ENCODE results near the gene FOXP1. TPM values are rescaled to one million over a fixed set of nuclear protein-coding genes. Genes with fewer than 3 reads are reported as not detected.

The FOXP1 gene
- total and polyA plus RNA-seq, 5 experiments from 2014 or later: 280 to 443 (median 382) TPM

GRCh38 chr3:71101626-71102025, 481.9 kb downstream of the FOXP1 start:
- DNase-seq (no peak), ATAC-seq (no peak)
- Mint-ChIP-seq H3K27ac (peak overlapping the region; percentile 54 to 91 (median 82)), H3K4me1 (peaks cover 53 to 95% (median 92%) of the 10 kb centered on the region in 4 donors), H3K4me3 (peak overlapping the region in 7 of 10 donors; percentile 4 to 68 (median 48)), H3K27me3 (no peaks in the 10 kb centered on the region), H3K9me3 (no peaks in the 10 kb centered on the region), H3K36me3 (peaks cover 17 to 84% (median 22%) of the 10 kb centered on the region in 3 donors)
- POLR2A ChIA-PET: interaction anchor here (0.7 to 1.2 kb wide), 4 partner anchors 9 to 1520 kb away, joined by 3 to 4 read pairs (median 4); no protein-coding TSS in a partner anchor

- no peak for DNase-seq
- Mint-ChIP-seq H3K27me3 (no peaks in the 10 kb centered on the region), H3K36me3 (peaks cover 20 to 84% (median 22%) of the 10 kb centered on the region in 3 donors), H3K4me3 (peak overlapping the region in 8 of 10 donors; percentile 23 to 68 (median 50)), H3K4me1 (peaks cover 55 to 97% (median 94%) of the 10 kb centered on the region in 4 donors), H3K9me3 (no peaks in the 10 kb centered on the region), H3K27ac (peak overlapping the region; percentile 72 to 91 (median 84))
- POLR2A ChIA-PET: interaction anchor here (0.6 to 1.1 kb wide), 3 partner anchors 8 to 33 kb away, joined by 3 to 4 read pairs (median 4); no protein-coding TSS in a partner anchor
- ATAC-seq: no peak
Measured at GRCh38 chr3:71101014-71101413, 482.5 kb downstream of the FOXP1 start.

- DNase-seq: no peak
- ATAC-seq: peak; percentile 57 to 73
- no peaks in the 10 kb centered on the region for H3K27me3 Mint-ChIP-seq
- peaks cover 52 to 97% (median 93%) of the 10 kb centered on the region in 4 donors for H3K4me1 Mint-ChIP-seq
- H3K4me3 Mint-ChIP-seq: peak overlapping the region in 8 of 10 donors; percentile 23 to 68 (median 54)
- H3K27ac Mint-ChIP-seq: peak overlapping the region; percentile 72 to 91 (median 84)
- POLR2A ChIA-PET: interaction anchor here (0.6 kb wide), 1 partner anchor 32 kb away, joined by 4 read pairs; no protein-coding TSS in a partner anchor
- H3K36me3 Mint-ChIP-seq: peaks cover 26 to 87% (median 27%) of the 10 kb centered on the region in 3 donors
- H3K9me3 Mint-ChIP-seq: no peaks in the 10 kb centered on the region
Measured at GRCh38 chr3:71099997-71100719, 483.4 kb downstream of the FOXP1 start.

GRCh38 chr3:71097557-71097956, 486.0 kb downstream of the FOXP1 start:
- POLR2A ChIA-PET: no interaction called here
- Mint-ChIP-seq H3K27ac (peak overlapping the region in 7 of 10 donors; percentile 20 to 75 (median 69)), H3K4me3 (peak overlapping the region in 1 of 10 donors; percentile 20), H3K9me3 (no peaks in the 10 kb centered on the region), H3K27me3 (no peaks in the 10 kb centered on the region), H3K4me1 (peaks cover 44 to 92% (median 90%) of the 10 kb centered on the region in 4 donors), H3K36me3 (peaks cover 25 to 79% (median 28%) of the 10 kb centered on the region in 3 donors)
- no peak for ATAC-seq
- no peak for DNase-seq

GRCh38 chr3:71095511-71096291, 487.8 kb downstream of the FOXP1 start:
- POLR2A ChIA-PET: no interaction called here
- Mint-ChIP-seq H3K27me3 (no peaks in the 10 kb centered on the region), H3K4me3 (peak overlapping the region in 1 of 10 donors; percentile 2), H3K4me1 (peaks cover 38 to 90% (median 87%) of the 10 kb centered on the region in 4 donors), H3K9me3 (no peaks in the 10 kb centered on the region), H3K36me3 (peaks cover 24 to 68% (median 28%) of the 10 kb centered on the region in 3 donors), H3K27ac (peak overlapping the region in 9 of 10 donors; percentile 11 to 74 (median 51))
- ATAC-seq: no peak
- no peak for DNase-seq

GRCh38 chr3:71094658-71095209, 488.8 kb downstream of the FOXP1 start:
- peaks cover 36 to 90% (median 87%) of the 10 kb centered on the region in 4 donors for H3K4me1 Mint-ChIP-seq
- peak overlapping the region; percentile 35 to 83 (median 60) for H3K27ac Mint-ChIP-seq
- H3K36me3 Mint-ChIP-seq: peaks cover 22 to 69% (median 24%) of the 10 kb centered on the region in 3 donors
- H3K9me3 Mint-ChIP-seq: no peaks in the 10 kb centered on the region
- H3K4me3 Mint-ChIP-seq: peak overlapping the region in 5 of 10 donors; percentile 23 to 67 (median 40)
- no peak for DNase-seq
- H3K27me3 Mint-ChIP-seq: no peaks in the 10 kb centered on the region
- no peak for ATAC-seq
- POLR2A ChIA-PET: no interaction called here

- Mint-ChIP-seq H3K9me3 (peaks cover 0 to 2% (median 0%) of the 10 kb centered on the region in 9 donors), H3K4me3 (peak overlapping the region in 9 of 10 donors; percentile 20 to 57 (median 44)), H3K27ac (peak overlapping the region; percentile 36 to 92 (median 82)), H3K36me3 (peaks cover 26 to 57% (median 33%) of the 10 kb centered on the region in 3 donors), H3K4me1 (peaks cover 49 to 91% (median 88%) of the 10 kb centered on the region in 4 donors), H3K27me3 (no peaks in the 10 kb centered on the region)
- DNase-seq: no peak
- ATAC-seq: peak; percentile 33 to 69
- POLR2A ChIA-PET: interaction anchor here (0.9 to 1.6 kb wide), 3 partner anchors 9 to 15 kb away, joined by 3 to 5 read pairs (median 4); no protein-coding TSS in a partner anchor
Measured at GRCh38 chr3:71092665-71093064, 490.9 kb downstream of the FOXP1 start.

- peaks cover 0 to 3% (median 0%) of the 10 kb centered on the region in 9 donors for H3K9me3 Mint-ChIP-seq
- H3K4me3 Mint-ChIP-seq: peak overlapping the region in 6 of 10 donors; percentile 4 to 74 (median 22)
- peaks cover 14 to 44% (median 21%) of the 10 kb centered on the region in 3 donors for H3K36me3 Mint-ChIP-seq
- DNase-seq (no peak), ATAC-seq (no peak)
- peak overlapping the region; percentile 49 to 97 (median 84) for H3K27ac Mint-ChIP-seq
- POLR2A ChIA-PET: interaction anchor here (0.6 kb wide), 2 partner anchors 61 to 141 kb away, joined by 3 to 4 read pairs; no protein-coding TSS in a partner anchor
- H3K4me1 Mint-ChIP-seq: peaks cover 44 to 90% (median 85%) of the 10 kb centered on the region in 4 donors
- no peaks in the 10 kb centered on the region for H3K27me3 Mint-ChIP-seq
Measured at GRCh38 chr3:71090207-71090606, 493.3 kb downstream of the FOXP1 start.

- POLR2A ChIA-PET: no interaction called here
- peaks cover 41 to 91% (median 85%) of the 10 kb centered on the region in 4 donors for H3K4me1 Mint-ChIP-seq
- peaks cover 0 to 3% (median 0%) of the 10 kb centered on the region in 9 donors for H3K9me3 Mint-ChIP-seq
- ATAC-seq (no peak), DNase-seq (no peak)
- no peaks in the 10 kb centered on the region for H3K27me3 Mint-ChIP-seq
- peak overlapping the region in 9 of 10 donors; percentile 32 to 68 (median 51) for H3K4me3 Mint-ChIP-seq
- H3K27ac Mint-ChIP-seq: peak overlapping the region; percentile 68 to 97 (median 88)
- peaks cover 12 to 40% (median 16%) of the 10 kb centered on the region in 3 donors for H3K36me3 Mint-ChIP-seq
Measured at GRCh38 chr3:71089271-71089847, 494.2 kb downstream of the FOXP1 start.

GRCh38 chr3:71088742-71089141, 494.8 kb downstream of the FOXP1 start:
- H3K36me3 Mint-ChIP-seq: peaks cover 12 to 44% (median 17%) of the 10 kb centered on the region in 3 donors
- H3K9me3 Mint-ChIP-seq: peaks cover 0 to 3% (median 0%) of the 10 kb centered on the region in 9 donors
- ATAC-seq (no peak), DNase-seq (no peak)
- H3K27ac Mint-ChIP-seq: peak overlapping the region; percentile 68 to 97 (median 90)
- H3K4me1 Mint-ChIP-seq: peaks cover 46 to 93% (median 87%) of the 10 kb centered on the region in 4 donors
- POLR2A ChIA-PET: no interaction called here
- H3K27me3 Mint-ChIP-seq: no peaks in the 10 kb centered on the region
- peak overlapping the region in 8 of 10 donors; percentile 35 to 83 (median 58) for H3K4me3 Mint-ChIP-seq

- Mint-ChIP-seq H3K27me3 (no peaks in the 10 kb centered on the region), H3K36me3 (peaks cover 12 to 50% (median 21%) of the 10 kb centered on the region in 3 donors), H3K4me3 (peak overlapping the region in 9 of 10 donors; percentile 48 to 83 (median 62)), H3K27ac (peak overlapping the region; percentile 68 to 97 (median 88)), H3K4me1 (peaks cover 50 to 95% (median 88%) of the 10 kb centered on the region in 4 donors), H3K9me3 (peaks cover 0 to 3% (median 0%) of the 10 kb centered on the region in 9 donors)
- no peak for ATAC-seq
- no peak for DNase-seq
- POLR2A ChIA-PET: interaction anchor here (1.4 kb wide), 1 partner anchor 224 kb away, joined by 3 read pairs; no protein-coding TSS in a partner anchor
Measured at GRCh38 chr3:71088019-71088708, 495.4 kb downstream of the FOXP1 start.
